HPDE6-E6E7 (cell line): ENCODE data around the gene PFDN6.
A peak's percentile ranks its signal among the peaks of the same experiment; 100 is the strongest.

ENCODE experiments used
- DNase-seq: peaks from one replicate; pipeline ENCODE4 v3.0.0; 2011; ENCODE audit warnings: missing footprints; ENCODE audit errors: extremely low spot score

The PFDN6 gene

GRCh38 chr6:33316603-33317418 lies 27.4 kb downstream of the PFDN6 start:
- DNase-seq = no peak

DNA sequence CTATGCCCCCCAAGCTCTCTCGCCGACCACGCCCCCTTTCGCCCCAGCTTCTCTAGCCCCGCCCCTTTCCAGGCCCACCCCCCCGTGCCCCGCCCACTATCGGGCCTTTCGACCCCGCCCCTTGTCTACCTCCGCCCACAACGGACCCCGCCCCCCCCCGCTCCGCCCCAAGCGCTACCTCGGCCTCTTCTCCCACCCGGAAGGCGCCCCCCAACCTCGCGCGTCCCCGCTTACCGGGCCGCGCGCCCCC lies 27.9 kb downstream of the PFDN6 start:
- DNase-seq = no peak

GRCh38 chr6:33317669-33318425 lies 28.4 kb downstream of the PFDN6 start, which contains the start of gene ZBTB22:
Gene ZBTB22, minus strand, starts transcription at chr6:33317744. Its CDS starts 828 bp downstream, at chr6:33316916.
- peak; percentile 93 for DNase-seq

DNA sequence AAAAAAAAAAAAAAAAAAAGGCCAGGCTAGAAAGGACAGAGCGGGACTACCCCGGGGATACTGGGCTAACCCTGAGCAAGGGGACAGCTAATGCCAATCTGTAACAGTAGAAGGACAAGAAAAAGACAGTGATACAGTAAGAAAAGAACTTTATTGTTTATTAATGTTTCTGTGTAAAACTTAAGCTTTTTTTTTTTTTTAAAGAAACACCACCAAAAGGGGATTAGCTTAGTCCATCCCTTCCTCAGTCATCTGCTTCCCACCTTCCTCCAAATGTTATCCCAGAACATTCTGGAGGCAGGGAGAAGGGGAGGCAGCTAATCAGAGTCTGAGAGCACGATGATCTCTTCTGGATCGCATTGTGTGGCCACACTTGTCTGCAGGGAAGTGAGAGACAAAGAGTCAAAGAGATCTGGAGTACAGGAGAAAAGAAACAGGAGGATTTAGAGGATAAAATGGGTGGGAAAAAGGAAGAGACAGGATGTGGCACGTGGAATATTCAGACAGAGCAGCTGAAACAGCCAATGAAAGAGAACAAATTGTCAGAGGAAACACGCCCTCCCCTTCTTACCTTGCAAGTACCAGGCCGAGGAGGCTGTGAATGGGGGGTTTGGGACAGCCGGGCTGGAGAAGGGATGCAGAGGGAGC lies 29.1 kb downstream of the PFDN6 start:
- no peak for DNase-seq

- no peak for DNase-seq
Observed at GRCh38 chr6:33319939-33320314, 30.5 kb downstream of the PFDN6 start.

GRCh38 chr6:33320315-33321181 lies 31.1 kb downstream of the PFDN6 start:
- DNase-seq = no peak

DNA sequence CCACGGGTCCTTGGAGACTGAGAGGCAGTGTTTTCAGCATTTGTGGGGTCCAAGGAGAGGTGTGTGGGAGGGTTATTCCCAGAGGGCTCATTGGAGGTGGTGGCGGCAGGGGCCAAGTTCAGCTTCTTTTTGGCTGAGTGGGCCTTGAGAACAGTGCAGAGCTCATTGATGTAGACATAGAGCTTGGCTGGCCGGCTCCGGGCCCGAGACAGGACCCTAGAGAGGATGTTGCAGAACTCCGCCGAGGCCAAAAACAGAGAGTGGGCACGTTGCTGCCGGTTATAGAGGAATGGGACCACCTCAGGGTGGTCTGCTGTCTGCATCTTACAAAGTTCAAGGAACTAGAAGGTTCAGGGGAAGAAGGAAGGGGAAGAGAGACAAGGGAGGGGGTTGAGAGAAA lies 31.8 kb downstream of the PFDN6 start:
- no peak for DNase-seq

DNA sequence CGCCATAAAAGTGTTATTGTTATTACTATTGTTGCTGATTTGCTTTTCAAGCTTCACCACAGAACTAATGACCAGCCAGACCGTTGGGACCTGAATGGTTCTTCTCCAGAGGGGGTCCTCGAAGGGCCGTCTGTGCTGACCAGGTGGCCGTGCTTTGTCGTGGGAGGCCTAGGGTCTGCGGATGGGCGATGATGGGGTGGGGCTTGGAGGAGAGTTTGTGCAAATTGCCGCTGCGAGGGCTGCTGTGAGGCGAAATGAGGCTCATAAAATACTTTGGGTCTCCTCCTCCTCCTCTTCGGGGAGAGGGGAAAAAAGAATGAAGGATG lies 34.2 kb downstream of the PFDN6 start:
- DNase-seq = no peak

DNA sequence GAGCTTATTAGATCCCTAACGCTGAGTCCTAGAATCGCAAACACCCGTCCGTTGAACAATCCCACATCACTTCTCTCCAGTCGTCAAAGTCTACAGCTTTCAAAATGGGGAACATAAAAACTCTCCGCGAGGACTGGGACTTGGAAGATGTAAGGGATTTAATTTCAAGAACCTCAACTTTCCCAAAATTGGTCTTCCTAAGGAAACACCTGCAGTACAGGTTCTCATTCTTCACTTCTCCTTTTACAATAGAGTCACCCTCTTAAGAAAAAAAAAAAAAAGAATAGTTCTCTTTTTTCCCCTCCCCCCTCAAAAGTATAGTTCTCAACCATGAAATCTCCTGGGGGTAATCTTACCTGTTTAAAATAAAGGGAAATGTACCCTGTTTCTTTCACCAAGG lies 34.7 kb downstream of the PFDN6 start:
- DNase-seq = no peak

- no peak for DNase-seq
Observed at GRCh38 chr6:33329058-33329457, 39.7 kb downstream of the PFDN6 start.

- DNase-seq = no peak
Observed at GRCh38 chr6:33330736-33331135, 41.3 kb downstream of the PFDN6 start.

DNA sequence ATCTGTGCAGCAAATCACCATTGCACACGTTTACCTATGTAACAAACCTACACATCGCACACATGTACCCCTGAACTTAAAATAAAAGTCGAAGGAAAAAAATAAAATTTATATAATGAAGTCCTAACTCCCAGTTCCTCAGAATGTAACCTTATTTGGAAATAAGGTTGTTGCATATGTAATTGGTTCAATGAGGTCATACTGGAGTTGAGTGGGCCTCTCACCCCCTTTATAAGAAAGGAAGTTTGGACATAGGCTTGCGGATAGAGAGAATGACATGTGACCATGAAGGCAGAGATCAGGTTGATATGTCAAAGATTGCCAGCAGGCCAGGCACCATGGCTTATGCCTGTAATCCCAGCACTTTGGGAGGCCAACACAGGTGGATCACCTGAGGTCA lies 44.3 kb downstream of the PFDN6 start:
- DNase-seq = no peak

DNA sequence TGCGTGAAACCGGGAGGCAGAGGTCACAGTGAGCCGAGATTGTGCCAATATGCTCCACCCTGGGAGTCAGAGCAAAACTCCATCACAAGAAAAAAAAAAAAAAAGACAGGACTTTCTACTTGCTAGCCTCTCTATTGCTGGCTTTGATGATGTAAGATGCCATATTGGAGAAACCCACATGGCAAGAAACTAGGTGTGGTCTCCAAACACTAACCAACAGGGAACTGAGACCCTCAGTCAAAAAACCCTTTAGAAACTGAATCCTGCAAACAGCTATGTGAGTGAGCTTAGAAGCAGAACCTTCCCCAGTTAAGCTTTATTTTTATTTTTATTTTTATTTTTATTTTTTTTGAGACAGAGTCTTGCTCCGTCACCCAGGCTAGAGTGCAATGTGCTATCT lies 46.5 kb downstream of the PFDN6 start:
- no peak for DNase-seq

GRCh38 chr6:33336495-33336894 lies 47.1 kb downstream of the PFDN6 start:
- DNase-seq = no peak

- no peak for DNase-seq
Observed at GRCh38 chr6:33339193-33339592, 49.8 kb downstream of the PFDN6 start.
